Astrocyte (in vitro differentiated cells and primary cell): ENCODE data around the gene ACAN.

Experiments
- EZH2 ChIP-seq: IDR thresholded peaks from 2 replicates; pipeline ENCODE4 v1.6.1; 2012; ENCODE audit warnings: mild to moderate bottlenecking, low read length, inconsistent platforms; ENCODE audit not compliant: insufficient read depth
- TF ChIP-seq, protein P1 (sequence below): IDR thresholded peaks from 2 replicates; pipeline ENCODE4 v1.5.1; 2011; ENCODE audit warnings: low read depth, mild to moderate bottlenecking, inconsistent platforms, low read length, moderate library complexity; ENCODE audit not compliant: insufficient read depth

DNA sequence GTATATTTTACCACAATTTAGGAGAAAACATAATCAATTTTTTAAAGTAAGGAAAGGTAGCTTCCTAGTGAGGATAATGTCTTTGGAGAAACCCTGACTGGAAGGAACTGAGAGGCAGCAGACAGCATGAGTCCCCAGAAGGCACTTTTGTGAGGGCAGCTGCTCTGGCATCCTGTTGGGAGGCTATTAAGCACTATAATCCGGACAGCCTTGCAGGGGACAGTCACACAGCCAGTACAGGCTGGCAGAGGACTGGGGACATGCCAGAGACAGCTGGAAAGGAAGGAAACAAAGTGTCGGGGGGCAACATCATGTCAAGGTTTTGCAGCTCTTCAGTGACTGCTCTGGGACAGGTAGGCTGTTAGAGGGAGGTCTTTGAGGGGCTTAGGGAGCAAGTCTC, 15.7 kb downstream of the ACAN start:
- TF ChIP-seq, protein P1, sequence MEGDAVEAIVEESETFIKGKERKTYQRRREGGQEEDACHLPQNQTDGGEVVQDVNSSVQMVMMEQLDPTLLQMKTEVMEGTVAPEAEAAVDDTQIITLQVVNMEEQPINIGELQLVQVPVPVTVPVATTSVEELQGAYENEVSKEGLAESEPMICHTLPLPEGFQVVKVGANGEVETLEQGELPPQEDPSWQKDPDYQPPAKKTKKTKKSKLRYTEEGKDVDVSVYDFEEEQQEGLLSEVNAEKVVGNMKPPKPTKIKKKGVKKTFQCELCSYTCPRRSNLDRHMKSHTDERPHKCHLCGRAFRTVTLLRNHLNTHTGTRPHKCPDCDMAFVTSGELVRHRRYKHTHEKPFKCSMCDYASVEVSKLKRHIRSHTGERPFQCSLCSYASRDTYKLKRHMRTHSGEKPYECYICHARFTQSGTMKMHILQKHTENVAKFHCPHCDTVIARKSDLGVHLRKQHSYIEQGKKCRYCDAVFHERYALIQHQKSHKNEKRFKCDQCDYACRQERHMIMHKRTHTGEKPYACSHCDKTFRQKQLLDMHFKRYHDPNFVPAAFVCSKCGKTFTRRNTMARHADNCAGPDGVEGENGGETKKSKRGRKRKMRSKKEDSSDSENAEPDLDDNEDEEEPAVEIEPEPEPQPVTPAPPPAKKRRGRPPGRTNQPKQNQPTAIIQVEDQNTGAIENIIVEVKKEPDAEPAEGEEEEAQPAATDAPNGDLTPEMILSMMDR, result no peak
- TF ChIP-seq EZH2, result no peak
